Hematopoietic multipotent progenitor cell treated with erythropoietin and hydrocortisone succinate and interleukin-3 and kit ligand, for 6 days (in vitro differentiated cells): ENCODE results near the gene TFB1M.
"Not testable (repeated sequence)": the region's sequence is repeated elsewhere in the genome, so short reads cannot be mapped to it uniquely, and the experiment has no call there.

Source experiments
- DNase-seq: peaks from one replicate; pipeline ENCODE4 v3.0.0-alpha.2; 2015

The TFB1M gene

GRCh38 chr6:155329460-155330132, 15.3 kb upstream of the TFB1M start:
- DNase-seq, result no peak

DNA sequence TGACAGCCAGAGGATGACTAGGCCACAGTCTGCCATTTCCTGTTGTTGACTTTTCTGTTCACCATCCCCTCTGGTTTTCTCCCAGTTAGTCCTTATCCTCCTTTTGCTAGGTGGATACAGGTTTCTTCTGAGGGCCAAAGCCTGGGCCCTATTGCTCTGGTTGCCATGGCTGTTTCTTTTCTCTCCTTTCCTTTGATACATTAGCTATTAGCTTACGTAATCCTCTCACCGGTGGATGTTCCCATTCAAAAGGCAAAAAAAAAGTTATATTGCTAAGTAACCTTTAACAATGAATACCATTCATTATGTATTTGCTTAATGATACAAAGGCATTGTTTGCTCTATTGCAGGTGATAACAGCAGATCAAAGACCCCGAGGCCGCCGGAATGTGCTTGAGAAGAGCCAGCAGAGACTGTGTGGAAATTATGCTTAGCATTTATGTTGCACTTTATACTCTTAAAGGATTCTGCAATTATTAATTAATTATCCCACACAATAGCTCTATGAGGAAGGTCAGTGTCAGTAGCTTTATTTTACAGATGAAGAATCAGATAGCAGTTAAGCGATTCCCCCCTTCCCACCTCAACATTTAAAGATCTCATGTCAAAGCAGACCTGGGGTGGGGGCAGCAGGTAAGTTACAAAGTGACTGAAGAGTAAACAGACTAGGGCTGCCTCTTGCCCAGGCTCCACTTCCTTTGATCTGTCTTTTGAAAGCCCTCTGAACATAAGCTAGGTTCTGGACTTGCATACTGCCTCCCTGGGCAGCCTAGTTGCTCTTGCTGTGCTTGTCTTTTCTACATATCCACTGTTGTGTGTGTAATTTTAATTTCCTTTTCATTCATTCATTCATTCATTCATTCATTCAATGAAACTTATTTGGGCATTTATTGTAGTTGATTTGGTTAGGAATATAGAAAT, 14.5 kb upstream of the TFB1M start:
- DNase-seq, result no peak

- no peak for DNase-seq
These were observed 13.8 kb upstream of the TFB1M start for GRCh38 chr6:155328074-155328538.

DNA sequence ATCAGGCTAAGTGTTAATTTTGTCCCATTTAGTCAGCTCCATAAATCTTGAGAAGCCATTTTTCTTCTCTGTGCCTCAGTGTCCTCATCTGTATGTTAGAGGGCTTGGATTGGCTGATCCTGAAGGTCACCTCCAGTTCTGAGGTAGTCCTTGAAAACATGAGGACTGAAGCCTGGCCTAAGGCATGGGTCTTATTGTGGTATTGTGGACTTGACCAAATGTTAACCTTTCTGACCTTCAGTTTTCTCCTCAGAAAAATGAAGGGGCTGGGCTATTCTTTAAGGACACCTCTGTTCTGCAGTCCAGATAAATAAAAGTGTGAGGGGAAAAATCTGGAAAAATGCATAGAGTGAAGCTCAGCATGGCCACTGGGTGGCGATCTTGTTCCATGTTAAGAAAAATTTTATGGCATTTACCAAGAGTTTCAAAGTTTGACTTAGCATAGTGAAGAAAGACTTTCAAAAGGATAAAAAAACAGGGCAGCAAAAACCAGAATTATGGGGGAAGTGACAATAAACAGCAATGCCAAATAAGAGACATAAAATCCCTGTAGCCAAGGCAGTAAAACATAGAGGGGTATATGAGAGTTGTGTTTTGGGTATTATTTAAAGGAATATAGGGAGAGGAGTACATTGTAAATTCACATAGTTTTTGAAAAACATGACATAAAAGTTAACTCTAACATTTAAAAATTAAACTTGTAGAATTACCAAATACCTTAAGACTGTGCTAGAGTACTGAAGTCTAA, 13.2 kb upstream of the TFB1M start:
- peak; percentile 86 for DNase-seq

- no peak for DNase-seq
These were observed 11.6 kb upstream of the TFB1M start for GRCh38 chr6:155325700-155326516.

DNA sequence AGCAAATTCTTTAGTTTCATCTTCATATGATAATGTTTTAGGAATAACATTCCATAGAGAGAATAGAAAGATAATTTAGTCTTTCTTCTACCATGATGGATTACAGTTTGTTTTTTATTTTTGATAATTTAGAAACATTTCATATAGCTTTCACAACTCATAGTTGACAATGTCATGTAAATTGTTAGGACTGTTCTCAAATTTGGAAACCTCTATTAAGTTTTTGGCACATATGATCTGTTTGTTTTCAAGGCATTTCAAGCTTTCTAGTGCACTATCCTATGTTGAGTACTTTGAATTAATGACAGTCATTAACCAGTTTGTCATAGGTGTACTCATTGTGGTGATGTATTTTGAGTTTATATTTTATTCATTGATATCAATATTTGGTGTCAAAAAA, 10.7 kb upstream of the TFB1M start:
- DNase-seq, result no peak

GRCh38 chr6:155324172-155324571, 9.9 kb upstream of the TFB1M start:
- DNase-seq, result no peak

- DNase-seq, result no peak
These were observed 5.6 kb upstream of the TFB1M start for GRCh38 chr6:155319902-155320301.

GRCh38 chr6:155317186-155317585, 2.9 kb upstream of the TFB1M start:
- DNase-seq, result peak; percentile 50

- DNase-seq, result no peak
These were observed 2.1 kb upstream of the TFB1M start for GRCh38 chr6:155316419-155316818.

DNA sequence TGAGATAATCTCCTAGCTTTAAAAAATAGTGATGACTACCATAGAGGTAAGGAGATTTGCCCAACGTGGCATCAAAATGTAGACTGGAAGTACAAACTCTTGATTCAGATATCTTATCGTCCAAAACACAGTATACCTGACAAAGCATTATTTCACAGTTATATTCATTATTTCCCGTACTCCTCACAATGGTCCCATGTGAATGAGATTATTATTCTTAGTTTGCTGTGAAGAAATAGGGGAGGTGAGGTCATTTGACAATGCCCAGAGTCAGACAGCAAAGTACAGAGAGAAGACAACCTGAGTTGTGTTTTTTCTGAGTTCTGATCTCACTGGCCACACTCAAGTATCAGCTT, 1.2 kb upstream of the TFB1M start:
- peak; percentile 48 for DNase-seq

GRCh38 chr6:155314773-155315515, 660 bp upstream of the TFB1M start:
- peak; percentile 95 for DNase-seq

DNA sequence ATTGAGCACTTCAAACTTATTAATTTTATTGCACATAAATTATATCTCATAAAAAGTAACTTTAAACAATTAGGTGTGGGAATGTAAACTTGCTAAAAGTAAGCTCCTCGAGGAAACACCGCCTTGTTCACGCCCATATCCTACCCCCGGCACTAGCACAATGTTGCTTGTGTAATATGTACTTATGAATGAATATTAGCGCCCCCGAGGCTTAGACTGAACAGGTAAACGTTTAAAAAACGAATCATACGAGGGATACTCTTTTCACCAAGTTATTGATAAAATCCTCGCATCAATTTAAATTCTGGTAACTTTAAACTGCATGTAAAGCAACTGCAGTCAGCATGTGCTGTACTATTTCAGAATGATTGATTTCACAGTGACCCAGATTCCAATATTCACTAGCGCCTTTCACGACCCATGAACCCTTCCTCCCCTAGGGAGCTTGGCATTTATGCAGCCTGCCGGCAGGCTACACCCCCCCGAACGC, 637 bp downstream of the TFB1M start:
- DNase-seq, result peak; percentile 66

GRCh38 chr6:155312950-155313349, 1.3 kb downstream of the TFB1M start:
- not testable (repeated sequence) for DNase-seq

DNA sequence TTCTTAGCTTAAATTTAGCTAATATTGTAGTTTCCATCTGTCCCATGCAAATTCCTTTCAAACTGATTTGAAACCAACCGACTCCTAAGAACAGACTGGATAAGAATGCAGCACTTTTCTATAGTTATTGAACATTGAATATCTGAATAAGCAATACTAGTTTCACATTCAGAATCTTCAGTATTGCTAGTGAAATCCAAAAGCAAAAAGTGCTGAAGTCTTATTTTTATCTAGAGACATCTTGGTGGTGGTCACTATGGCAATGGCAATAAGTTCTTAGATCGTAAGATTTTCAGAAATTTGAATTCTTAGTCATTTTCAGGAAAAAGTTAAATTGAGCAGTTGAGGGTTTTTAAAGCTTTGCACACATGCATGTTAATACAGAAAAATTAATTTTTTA, 2.7 kb downstream of the TFB1M start:
- DNase-seq, result no peak

DNA sequence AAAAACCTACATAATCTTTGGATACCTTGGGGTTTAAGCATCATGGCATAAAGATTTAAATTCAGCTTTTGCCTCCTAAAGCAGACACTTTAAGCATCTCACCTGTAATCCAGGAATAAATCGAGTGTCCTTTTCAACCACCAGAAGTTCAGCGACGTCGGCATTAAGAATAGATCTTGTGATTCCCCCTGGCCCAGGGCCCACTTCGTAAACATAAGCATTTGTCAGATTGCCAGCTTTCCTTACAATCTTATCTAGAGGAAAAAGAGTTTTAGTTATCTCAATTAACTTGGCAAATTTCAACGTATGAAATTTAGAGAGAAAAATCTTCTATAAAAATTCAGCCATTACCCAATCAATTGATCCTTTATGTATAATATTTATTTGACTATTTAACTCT, 3.2 kb downstream of the TFB1M start:
- peak; percentile 60 for DNase-seq

DNA sequence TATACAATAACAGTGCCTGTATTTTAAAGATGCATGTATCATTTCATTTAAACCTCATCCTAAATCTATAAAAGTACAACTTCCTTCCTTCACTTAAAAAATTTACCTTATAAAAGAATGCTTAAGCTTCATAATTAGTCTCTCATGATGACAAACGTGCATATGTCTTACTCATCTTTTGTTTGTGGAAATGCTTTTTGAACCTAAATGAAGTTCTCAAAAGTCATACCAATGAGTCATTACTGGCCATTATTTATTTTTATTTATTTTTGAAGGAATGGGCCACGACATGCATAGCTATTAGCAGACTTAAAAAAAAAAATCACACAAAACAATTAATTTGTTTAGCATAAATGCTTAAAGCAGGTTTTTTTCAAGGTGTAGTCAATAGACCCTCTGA, 3.7 kb downstream of the TFB1M start:
- no peak for DNase-seq

DNA sequence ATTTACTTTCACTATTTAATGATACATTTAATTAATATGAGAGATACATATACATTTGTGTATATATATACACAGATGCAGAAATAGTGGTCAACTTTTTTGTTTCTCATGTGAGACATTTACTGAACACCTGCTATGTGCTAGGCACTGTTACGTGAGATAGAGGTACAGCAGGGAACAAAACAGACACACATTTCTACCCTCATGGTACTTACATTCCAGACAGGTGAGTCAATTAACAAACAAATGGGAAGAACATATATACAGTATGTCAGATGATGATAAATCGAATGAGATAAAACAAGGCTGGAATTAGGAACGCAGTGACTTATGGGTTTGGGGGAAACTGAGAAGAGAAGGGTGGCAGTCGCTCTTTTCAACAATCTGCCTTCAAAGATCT, 5.1 kb downstream of the TFB1M start:
- no peak for DNase-seq

GRCh38 chr6:155306958-155307357, 7.3 kb downstream of the TFB1M start:
- DNase-seq, result no peak

- DNase-seq, result no peak
These were observed 10.9 kb downstream of the TFB1M start for GRCh38 chr6:155303361-155303870.

DNA sequence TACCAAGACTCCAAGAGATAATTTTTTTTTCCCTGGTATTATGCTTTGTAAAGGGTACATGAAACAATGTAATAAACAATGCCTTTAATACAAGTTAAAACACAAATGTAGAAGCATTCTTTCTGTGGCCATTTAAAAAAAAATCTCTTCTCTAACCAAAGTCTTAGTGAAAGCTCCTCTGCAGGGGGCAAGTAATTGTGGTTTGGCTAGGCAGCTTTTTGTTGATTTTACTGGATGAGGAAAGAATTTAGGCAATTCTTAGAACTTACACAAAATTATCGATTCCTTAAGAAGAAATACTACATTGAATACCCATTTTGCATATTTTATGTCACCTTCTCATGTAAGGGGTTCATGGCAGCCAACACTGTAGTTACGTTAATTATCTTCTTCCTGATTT, 12.4 kb downstream of the TFB1M start:
- DNase-seq, result no peak
